Cortex of kidney (tissue), 1 donor: ENCODE data around the gene CAMK4.

ENCODE experiments used
- DNase-seq: peaks from one replicate; lab custom pipeline; 2025; lab: John Stamatoyannopoulos, UW

CAMK4 gene

DNA sequence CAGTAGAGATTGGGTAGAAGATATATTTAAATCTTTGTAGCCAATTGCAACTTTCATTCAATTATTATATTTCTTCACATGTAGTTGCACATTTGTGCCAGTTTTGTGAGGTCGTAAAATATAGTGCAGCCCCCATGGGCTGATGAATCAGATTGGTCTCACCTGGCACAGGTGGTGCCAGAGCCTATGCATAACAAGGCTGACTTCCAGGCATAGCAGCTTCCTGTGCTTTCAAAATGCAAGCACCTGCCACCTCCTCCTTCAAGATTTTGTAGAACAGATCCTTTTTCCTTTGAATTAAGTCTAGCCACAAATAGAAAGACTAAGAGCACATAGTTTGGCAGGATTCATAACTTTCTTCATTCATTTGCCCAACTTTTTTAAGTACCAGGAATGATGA lies 201.0 kb downstream of the CAMK4 start:
- no peak for DNase-seq

- no peak for DNase-seq
Observed at GRCh38 chr5:111427762-111428161, 203.6 kb downstream of the CAMK4 start.

DNA sequence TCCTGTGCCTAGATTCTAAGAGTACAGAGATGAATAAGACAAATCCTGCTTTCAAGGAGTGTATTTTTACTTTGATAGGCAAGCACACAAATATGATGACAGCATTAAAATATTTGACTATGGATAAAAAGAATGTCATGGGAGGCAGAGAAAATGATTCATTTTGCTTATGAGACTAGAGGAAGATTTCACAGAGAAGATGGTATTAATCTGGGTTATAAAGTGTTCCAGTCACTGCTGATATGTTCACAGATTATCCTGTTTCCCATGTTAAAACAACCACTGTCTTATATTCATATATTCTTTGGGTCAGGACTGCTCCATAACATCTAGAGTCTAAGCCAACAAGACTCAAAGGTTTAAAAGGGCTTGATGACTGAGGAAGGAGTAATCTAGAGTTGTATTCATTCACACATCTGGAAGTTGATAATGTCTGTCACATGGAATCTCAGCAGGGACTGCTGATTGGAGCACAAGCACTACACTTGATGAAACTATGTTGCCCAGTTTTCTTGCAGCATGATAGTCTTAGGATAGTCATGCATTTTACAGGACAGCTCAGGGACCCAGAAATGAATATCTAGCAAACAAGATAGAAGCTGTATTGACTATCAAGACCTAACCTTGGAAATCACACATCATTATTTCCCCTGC lies 208.8 kb downstream of the CAMK4 start:
- no peak for DNase-seq

- no peak for DNase-seq
Observed at GRCh38 chr5:111434800-111435199, 210.6 kb downstream of the CAMK4 start.

DNA sequence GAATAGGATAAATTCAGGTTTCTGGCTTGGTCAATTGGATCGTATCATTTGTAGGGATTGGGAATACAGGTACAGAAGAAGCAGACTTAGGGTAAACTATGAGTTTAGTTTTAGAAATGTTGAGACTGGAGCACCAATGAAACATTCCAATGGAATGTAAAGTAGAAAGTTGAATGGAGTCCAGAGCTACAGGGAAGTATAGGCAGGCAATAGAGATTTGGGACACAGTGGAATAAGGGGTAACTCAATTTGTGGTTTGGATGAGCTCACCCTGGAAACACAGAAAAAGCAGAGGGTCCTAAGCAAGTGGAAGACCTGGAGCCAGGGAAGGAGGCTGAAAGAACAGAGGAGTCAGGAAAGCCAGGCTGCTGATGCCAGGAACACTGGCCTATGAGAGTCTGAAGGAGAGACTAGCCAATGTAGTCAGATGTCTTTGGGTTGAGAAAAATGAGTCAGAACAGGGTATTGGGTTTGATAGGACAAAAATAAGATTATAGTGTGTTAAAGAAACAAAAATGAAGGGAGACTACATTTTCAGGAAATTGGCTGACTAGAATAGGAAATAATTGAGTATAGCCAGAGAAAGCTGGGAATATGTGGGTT lies 215.4 kb downstream of the CAMK4 start:
- DNase-seq, result no peak

GRCh38 chr5:111447099-111447498 lies 222.9 kb downstream of the CAMK4 start:
- DNase-seq, result no peak

DNA sequence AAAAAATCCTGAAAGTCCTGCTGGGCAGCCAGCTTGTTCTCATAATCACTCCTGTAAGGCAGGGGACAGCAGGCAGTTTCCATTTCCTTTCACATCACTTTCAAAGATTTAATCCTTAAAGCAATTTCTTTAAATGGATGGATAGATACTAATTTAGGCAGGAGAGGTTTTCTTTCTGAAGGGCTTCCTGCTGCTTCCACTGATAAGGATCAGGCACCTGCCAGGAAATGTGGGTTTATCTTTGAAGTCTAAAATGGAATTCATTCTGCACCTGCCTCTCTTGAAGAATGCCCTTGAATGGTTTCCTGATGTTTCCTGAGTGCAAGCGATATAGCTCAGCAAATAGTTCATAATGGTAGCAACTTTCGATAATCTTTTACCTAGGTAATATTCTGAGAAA lies 223.6 kb downstream of the CAMK4 start:
- no peak for DNase-seq

- DNase-seq, result no peak
Observed at GRCh38 chr5:111453295-111453694, 229.1 kb downstream of the CAMK4 start.

DNA sequence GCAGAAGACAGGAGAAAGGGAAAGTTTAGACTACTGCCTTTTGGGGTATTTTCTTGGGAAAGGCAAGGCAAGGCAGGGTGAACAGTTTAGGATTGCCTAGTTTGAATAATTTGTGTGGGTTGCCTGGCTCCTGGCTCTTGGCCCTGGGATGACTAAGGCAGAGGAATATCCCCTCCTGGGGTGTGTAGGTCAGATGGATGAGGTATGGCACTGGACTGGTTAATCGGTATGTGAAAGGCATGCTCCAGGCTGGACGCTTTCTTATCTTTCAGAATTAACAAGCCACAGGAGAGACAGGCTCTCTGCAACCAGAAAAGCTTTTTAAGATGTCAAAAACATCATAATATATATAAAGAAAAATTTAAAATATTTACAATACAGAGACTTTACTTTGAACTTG lies 229.6 kb downstream of the CAMK4 start:
- no peak for DNase-seq

DNA sequence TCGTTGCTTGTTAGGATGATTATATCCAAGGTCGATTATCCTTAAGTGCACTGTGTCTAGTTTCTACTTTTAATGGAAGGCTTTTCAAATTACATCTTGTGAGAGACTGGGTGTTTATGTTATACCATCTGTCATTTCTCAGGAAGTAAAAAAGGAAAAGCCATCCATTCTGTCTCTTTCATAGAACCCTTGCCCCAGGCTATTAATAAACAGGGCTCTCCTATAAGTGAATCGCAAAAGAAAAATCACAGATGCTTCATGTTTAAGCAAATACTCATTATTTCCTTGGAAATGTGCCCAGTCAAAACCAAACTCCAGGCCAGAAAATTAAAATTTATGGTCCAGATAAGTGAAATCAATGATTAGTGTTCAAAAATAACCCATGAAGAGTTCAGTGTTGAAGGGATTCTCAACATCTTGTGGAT lies 230.0 kb downstream of the CAMK4 start:
- no peak for DNase-seq

DNA sequence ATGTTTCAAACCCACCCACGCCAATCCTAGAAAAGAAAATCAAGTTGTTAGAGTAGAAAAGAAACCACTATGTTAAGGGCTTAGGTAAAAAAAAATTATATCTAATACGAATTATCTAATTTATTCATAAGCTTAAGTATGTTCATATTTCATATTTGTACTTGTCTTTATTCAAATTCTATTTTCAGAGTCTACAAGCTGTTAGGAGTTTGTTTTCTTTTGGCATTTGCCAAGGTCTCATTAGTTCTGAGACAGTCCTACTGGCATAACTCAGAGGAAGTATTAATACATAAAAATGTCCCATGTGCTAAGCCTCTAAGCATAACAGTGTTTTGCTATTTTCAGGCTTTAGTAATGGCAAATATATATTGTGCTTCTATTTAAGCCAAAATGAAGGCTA lies 230.6 kb downstream of the CAMK4 start:
- no peak for DNase-seq

- DNase-seq, result no peak
Observed at GRCh38 chr5:111461255-111461671, 237.1 kb downstream of the CAMK4 start.

- no peak for DNase-seq
Observed at GRCh38 chr5:111461934-111462333, 237.8 kb downstream of the CAMK4 start.

- no peak for DNase-seq
Observed at GRCh38 chr5:111463311-111463710, 239.1 kb downstream of the CAMK4 start.

DNA sequence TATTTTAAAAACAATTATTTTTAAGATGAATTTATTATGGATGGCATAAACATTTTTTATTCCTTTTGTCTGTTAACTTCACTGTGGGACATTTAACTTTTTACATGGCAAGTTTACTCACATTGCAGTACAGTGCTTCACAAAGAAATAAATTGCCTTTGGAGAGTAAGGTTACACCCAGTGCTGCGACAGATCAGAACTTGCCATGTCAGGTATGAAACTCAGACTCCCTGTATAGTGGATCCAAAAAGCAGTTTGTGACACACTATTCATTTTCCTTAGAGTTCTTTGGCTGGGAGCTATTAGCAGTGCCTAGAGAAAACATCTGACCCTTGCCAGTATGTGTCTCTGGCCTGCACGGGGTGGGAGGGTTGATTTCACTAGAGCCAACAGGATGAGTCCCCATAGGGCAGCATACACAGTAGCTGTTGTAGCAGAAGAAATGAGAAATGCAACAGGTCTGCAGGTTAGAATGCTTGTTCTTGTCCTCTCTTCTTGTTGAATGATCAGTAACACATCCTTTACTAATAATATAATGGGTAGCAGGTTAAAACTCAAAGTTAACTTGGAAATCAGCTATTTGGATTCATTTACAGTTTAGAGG lies 245.2 kb downstream of the CAMK4 start:
- DNase-seq, result no peak

GRCh38 chr5:111469903-111470302 lies 245.7 kb downstream of the CAMK4 start:
- no peak for DNase-seq

DNA sequence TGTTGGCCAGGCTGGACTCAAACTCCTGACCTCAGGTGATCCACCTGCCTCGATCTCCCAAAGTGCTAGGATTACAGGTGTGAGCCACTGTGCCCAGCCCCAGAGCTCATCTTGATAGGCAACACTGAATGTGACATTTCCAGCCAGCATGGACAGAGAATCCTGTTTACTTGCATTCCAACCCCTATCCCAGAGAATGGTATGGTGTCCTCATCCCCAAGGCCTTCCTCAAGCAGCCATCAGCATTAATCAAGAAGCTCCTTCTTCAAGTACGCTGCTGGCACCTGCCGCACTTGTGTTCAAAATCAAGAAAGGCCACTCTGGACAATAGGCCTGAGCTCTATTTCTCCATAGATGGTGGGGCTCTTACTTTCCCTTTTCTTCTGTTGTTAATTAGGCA lies 247.9 kb downstream of the CAMK4 start:
- DNase-seq, result no peak

DNA sequence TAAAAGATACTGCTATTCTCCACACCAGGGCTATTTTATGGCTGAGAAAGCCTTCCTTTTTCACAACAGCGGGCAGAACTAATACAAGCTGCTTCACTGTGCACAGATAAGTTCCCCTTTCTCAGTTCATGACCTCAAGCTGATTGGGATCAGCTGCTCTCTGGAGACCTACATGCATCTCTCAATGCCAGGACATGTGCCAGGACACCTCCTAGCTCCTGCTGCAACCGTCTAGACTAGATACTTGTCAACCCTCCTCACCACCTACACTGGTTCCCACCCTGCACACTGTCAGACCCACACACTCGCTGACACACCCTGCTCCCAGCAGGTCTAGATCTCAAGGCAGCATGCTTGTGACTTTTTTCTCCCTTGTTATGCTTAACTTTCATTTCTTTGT lies 248.4 kb downstream of the CAMK4 start:
- DNase-seq, result no peak

DNA sequence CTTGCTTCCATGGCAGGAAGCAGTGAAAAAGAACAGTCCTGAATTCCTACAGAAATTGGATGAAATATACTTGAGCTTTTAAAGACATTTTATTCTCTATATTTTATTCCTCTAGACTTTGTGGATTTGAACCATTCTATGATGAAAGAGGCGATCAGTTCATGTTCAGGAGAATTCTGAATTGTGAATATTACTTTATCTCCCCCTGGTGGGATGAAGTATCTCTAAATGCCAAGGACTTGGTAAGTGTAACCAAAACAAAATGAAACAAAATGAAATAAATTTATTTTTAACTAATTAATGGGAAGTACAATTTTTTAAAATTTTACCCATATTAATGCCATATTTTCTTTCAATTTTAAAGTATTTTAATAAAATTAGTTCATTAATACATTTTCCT lies 254.1 kb downstream of the CAMK4 start:
- DNase-seq, result no peak

GRCh38 chr5:111478898-111479297 lies 254.7 kb downstream of the CAMK4 start:
- DNase-seq, result no peak

DNA sequence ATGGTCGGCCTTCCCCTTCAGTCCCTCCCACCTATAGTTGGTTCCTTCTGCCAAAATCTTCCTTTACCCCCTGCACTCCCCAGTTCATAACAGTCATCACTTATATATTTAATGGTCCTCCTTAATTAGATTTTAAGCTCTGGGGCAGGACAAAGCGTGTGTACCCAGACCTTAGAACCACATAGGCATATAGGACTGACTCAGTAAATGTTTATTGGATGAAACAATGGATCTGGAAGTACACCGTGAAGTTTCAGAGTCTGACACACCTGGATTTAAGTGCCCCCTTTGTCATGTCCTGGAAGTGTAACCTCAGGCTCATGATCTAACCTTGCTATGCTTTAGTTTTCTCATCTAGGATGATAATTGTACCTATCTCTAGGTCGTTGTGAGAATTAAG lies 256.2 kb downstream of the CAMK4 start:
- DNase-seq, result no peak

DNA sequence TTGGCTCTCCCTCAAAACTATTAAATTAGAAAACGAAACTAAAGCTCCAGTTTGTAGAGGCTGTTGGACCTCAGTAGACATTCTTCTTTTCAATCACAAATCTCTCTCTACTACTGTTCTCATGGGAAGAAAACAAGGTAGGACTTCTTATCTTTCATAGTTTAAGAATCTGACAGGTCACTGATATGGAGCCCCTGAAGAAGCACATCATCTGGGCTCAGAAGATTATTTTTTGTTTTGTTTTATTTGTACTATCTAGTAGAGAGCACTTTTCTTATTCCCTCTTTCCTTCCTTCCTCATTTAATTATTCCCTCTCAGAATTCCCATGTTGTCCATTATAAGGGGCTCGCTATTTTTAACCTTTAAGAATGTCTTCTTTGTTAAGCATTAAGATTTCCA lies 261.9 kb downstream of the CAMK4 start:
- no peak for DNase-seq

DNA sequence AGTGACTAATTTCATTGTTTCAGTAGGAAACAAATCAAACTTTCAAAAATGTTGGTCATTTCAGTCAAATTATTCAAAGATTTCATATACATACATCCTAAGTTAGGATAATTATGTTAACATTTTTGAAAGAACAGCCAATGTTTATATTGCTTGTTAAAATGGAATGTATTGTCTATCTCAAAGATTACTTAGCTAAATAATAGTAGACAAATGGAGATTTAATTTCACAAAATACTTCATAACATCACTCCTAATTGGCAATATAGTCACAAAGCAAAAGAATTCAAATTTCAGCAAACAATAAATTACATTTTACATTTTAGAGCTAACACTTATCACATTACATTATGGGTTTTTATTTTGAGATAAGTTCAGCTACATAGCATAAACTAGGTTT lies 262.7 kb downstream of the CAMK4 start:
- no peak for DNase-seq

GRCh38 chr5:111488353-111488752 lies 264.2 kb downstream of the CAMK4 start:
- DNase-seq, result no peak
